ENCODE measurements around the gene ZBTB7C. TPM values are rescaled to one million over a fixed set of nuclear protein-coding genes. Genes with fewer than 3 reads are reported as not detected.

The ZBTB7C gene
- total RNA-seq (2014; rRNA removed; shearing (Covaris generic)): not detected in 2 replicates

DNA sequence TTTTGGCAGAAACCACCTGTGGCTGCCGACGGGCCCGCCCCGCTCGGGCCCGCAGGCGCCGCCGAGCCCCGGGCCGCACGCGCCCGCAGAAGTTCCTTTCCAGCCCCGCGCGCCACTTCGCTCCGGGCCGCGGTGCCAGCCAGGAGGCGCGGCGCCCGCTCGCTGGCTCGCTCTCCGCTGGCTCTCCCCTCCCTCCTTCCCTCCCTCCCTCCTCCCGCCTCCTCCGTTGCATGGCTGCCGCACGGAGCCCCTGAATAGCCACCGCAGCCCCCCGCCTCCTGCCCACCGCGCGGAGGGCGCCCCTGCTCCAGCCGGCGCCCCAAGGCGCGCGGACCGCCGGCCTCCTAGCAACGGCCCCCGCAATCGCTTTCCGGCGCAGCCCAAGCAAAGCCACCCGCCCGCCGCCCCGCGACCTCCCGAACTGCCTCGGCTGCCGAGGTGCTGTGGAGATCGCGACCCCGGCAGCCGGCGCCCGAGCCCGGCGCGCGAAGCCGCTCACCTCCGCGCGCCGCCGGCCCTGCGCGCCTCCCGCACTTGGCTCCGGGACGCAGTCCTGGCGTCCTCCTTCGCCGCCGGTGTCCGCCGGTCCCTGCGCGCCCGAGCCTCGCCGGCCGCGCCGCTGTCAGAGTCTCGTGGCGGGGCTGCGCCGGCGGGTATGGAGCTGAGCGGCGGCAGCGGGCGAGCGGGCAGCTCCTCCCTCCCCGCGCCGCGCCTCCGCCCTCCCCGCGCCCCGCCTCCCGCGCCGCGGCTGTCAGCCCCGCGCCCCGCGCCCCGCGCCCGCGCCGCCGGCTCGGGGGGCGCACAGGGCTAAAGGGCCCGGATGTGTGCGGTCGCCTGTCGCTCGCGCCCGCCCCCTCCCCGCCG lies at the start of gene ZBTB7C:
Gene ZBTB7C (minus strand): TSS at position 657 of the 864 bp plus-strand sequence.

Small RNAs within 50 kb of the gene (small RNA-seq; reads per million reads assigned to genes)
- gene RNU6-708P: not detected

Other genes with a start within 250 kb of the ZBTB7C start
- 7.5 and 13.0 TPM in 2 replicates for gene CTIF, start 129.6 kb upstream of the ZBTB7C start, total RNA-seq (2014; rRNA removed; shearing (Covaris generic))